HepG2 (cell line): ENCODE measurements around the gene MUL1. TPM values are rescaled to one million over a fixed set of nuclear protein-coding genes. Genes with fewer than 3 reads are reported as not detected.

Source experiments
- HDAC2 ChIP-seq: sonication (generic); formaldehyde crosslinking; IDR thresholded peaks from 2 replicates; pipeline ENCODE4 v1.4.0; 2020; ENCODE audit warnings: missing genetic modification reagents
- HES4 ChIP-seq: sonication (generic); formaldehyde crosslinking; IDR thresholded peaks from 2 replicates; pipeline ENCODE4 v1.9.0; 2021; ENCODE audit warnings: mild to moderate bottlenecking, missing genetic modification reagents, borderline replicate concordance
- HNRNPK ChIP-seq: fragments of 200-400 bp; formaldehyde crosslinking; IDR thresholded peaks from 2 replicates; pipeline ENCODE4 v1.6.1; 2018; ENCODE audit warnings: low read length, low read depth, moderate library complexity, mild to moderate bottlenecking; ENCODE audit not compliant: poor library complexity, severe bottlenecking
- ISX ChIP-seq: sonication (generic); formaldehyde crosslinking; conservative IDR thresholded peaks from 2 replicates; pipeline ENCODE4 v1.5.0; 2020; ENCODE audit warnings: missing genetic modification reagents
- RARA ChIP-seq: IDR thresholded peaks from 2 replicates; pipeline ENCODE4 v1.6.1; 2016; ENCODE audit warnings: missing genetic modification reagents, missing compliant biosample characterization
- RCOR2 ChIP-seq: IDR thresholded peaks from 2 replicates; pipeline ENCODE4 v1.6.1; 2016; ENCODE audit warnings: missing biosample characterization, missing genetic modification reagents
- SP1 ChIP-seq, 2 experiments: fragments of 450-650 bp in 1 of 2; sonication (generic) in 1 of 2; formaldehyde crosslinking in 1 of 2; IDR thresholded peaks; 2 replicates each; pipeline versions ENCODE4 v1.4.0 to v1.6.1; 2016 to 2020; ENCODE audit warnings: missing genetic modification reagents in 1 of 2
- TMF1 ChIP-seq: sonication (generic); formaldehyde crosslinking; IDR thresholded peaks from 2 replicates; pipeline ENCODE4 v1.8.1; 2022; ENCODE audit warnings: low read depth, missing genetic modification reagents
- WIZ ChIP-seq: sonication (generic); formaldehyde crosslinking; IDR thresholded peaks from 2 replicates; pipeline ENCODE4 v1.5.1; 2020; ENCODE audit warnings: mild to moderate bottlenecking, missing genetic modification reagents
- ZMYM3 ChIP-seq: sonication (generic); formaldehyde crosslinking; IDR thresholded peaks from 2 replicates; pipeline ENCODE4 v1.5.1; 2020; ENCODE audit warnings: mild to moderate bottlenecking, missing genetic modification reagents
- ZNF274 ChIP-seq: sonication (generic); formaldehyde crosslinking; IDR thresholded peaks from 2 replicates; pipeline ENCODE4 v1.5.1; 2020; ENCODE audit warnings: mild to moderate bottlenecking, missing genetic modification reagents
- ZNF713 ChIP-seq: sonication (generic); formaldehyde crosslinking; IDR thresholded peaks from 2 replicates; pipeline ENCODE4 v1.4.0; 2020; ENCODE audit warnings: mild to moderate bottlenecking, missing genetic modification reagents
- polyA plus RNA-seq, 8 experiments: library from polyadenylated mRNA; depleted of rRNA in 3 of 8; stranded (reverse) in 7 of 8; unstranded in 1 of 8; fragments of >200 nt; fragmentation: Illumina TruSeq in 4 of 8; extraction: Trizol in 4 of 8; gene quantifications; 2 replicates each; pipeline versions ENCODE4 v1.2.1 to v1.2.3, GENCODE V29; 2011 to 2016; ENCODE audit warnings: low read depth in 4 of 8, missing spikeins in 1 of 8, mixed read lengths in 1 of 8; ENCODE audit not compliant: insufficient read depth in 1 of 8
- total RNA-seq, 5 experiments: library from RNA; depleted of rRNA; stranded (reverse); fragments of >200 nt; fragmentation: Illumina TruSeq; extraction: Trizol; gene quantifications; 2 replicates each; pipeline ENCODE4 v1.2.3, GENCODE V29; 2016; ENCODE audit warnings: low read depth in 1 of 5
- TF ChIP-seq, protein P1 (sequence below): sonication (generic); formaldehyde crosslinking; IDR thresholded peaks from 2 replicates; pipeline ENCODE4 v1.5.1; 2020; ENCODE audit warnings: mild to moderate bottlenecking, missing genetic modification reagents
- TF ChIP-seq, protein P2 (sequence below): sonication (generic); formaldehyde crosslinking; IDR thresholded peaks from 2 replicates; pipeline ENCODE4 v1.5.1; 2020; ENCODE audit warnings: missing genetic modification reagents, mild to moderate bottlenecking, borderline replicate concordance
- TF ChIP-seq, protein P3 (sequence below): sonication (generic); formaldehyde crosslinking; IDR thresholded peaks from 2 replicates; pipeline ENCODE4 v1.4.0; 2020; ENCODE audit warnings: mild to moderate bottlenecking, missing genetic modification reagents
- TF ChIP-seq, protein P4 (sequence below): sonication (generic); formaldehyde crosslinking; IDR thresholded peaks from 2 replicates; pipeline ENCODE4 v1.8.0; 2022; ENCODE audit warnings: missing genetic modification reagents, mild to moderate bottlenecking, borderline replicate concordance
- TF ChIP-seq, protein P5 (sequence below): sonication (generic); IDR thresholded peaks from 2 replicates; pipeline ENCODE4 v1.6.1; 2016; ENCODE audit warnings: low read depth, borderline replicate concordance
- TF ChIP-seq, protein P6 (sequence below): sonication (generic); formaldehyde crosslinking; IDR thresholded peaks from 2 replicates; pipeline ENCODE4 v1.4.0; 2020; ENCODE audit warnings: missing genetic modification reagents, borderline replicate concordance

Gene MUL1
- total and polyA plus RNA-seq, 2 of the 13 experiments (the other 11 are each of a cell fraction or from before 2014, with no cell fraction given), result 21.5 to 26.5 TPM

DNA sequence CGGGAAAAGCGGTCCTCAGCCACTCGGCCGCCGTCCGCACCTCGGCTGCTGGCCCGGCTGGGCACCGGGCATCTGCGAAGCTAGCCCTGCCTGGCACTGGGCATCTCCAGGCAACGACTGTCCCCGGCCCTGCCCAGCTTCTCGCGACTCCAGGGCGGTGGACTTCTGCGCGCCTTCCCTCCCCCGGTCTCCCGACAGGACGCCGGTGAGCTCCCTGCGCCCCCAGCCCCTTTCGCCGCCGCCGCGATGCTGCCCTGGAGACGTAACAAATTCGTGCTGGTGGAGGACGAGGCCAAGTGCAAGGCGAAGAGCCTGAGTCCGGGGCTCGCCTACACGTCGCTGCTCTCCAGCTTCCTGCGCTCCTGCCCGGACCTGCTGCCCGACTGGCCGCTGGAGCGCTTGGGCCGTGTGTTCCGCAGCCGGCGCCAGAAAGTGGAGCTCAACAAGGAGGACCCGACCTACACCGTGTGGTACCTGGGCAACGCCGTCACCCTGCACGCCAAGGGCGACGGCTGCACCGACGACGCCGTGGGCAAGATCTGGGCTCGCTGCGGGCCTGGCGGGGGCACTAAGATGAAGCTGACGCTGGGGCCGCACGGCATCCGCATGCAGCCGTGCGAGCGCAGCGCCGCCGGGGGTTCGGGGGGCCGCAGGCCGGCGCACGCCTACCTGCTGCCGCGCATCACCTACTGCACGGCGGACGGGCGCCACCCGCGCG lies 44.9 kb upstream of the MUL1 start (continued):
- TF ChIP-seq, protein P1, sequence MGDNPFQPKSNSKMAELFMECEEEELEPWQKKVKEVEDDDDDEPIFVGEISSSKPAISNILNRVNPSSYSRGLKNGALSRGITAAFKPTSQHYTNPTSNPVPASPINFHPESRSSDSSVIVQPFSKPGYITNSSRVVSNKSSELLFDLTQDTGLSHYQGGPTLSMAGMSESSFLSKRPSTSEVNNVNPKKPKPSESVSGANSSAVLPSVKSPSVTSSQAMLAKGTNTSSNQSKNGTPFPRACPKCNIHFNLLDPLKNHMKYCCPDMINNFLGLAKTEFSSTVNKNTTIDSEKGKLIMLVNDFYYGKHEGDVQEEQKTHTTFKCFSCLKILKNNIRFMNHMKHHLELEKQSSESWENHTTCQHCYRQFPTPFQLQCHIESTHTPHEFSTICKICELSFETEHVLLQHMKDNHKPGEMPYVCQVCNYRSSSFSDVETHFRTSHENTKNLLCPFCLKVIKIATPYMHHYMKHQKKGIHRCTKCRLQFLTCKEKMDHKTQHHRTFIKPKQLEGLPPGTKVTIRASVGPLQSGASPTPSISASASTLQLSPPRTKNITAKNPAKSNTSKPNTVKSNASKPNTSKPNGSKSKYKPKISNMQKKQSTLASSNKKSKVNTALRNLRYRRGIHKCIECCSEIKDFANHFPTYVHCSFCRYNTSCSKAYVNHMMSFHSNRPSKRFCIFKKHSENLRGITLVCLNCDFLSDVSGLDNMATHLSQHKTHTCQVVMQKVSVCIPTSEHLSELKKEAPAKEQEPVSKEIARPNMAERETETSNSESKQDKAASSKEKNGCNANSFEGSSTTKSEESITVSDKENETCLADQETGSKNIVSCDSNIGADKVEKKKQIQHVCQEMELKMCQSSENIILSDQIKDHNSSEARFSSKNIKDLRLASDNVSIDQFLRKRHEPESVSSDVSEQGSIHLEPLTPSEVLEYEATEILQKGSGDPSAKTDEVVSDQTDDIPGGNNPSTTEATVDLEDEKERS (CRISPR knock-in tag), result no peak
- TF ChIP-seq ZNF274 (CRISPR knock-in tag) (0 out of 2 replicates have a peak, but pooled peaks have one; percentile 27), HES4 (CRISPR knock-in tag) (peak; percentile 58; the same call in 1 of the 2 replicates), HDAC2 (CRISPR knock-in tag) (no peak), TMF1 (CRISPR knock-in tag) (0 out of 2 replicates have a peak, but pooled peaks have one; percentile 14), ZMYM3 (CRISPR knock-in tag) (no peak), RCOR2 (CRISPR knock-in tag) (no peak), RARA (CRISPR knock-in tag) (no peak), SP1 (IDR thresholded peaks at IDR 0.05) (no peak), SP1 (CRISPR knock-in tag; IDR thresholded peaks at IDR 0.05) (no peak), ZNF713 (CRISPR knock-in tag) (no peak), WIZ (peak; percentile 64; the same call in 1 of the 2 replicates), ISX (no peak), HNRNPK (no peak)
- TF ChIP-seq, protein P2, sequence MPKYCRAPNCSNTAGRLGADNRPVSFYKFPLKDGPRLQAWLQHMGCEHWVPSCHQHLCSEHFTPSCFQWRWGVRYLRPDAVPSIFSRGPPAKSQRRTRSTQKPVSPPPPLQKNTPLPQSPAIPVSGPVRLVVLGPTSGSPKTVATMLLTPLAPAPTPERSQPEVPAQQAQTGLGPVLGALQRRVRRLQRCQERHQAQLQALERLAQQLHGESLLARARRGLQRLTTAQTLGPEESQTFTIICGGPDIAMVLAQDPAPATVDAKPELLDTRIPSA, result 0 out of 2 replicates have a peak, but pooled peaks have one; percentile 12
- TF ChIP-seq, protein P3, sequence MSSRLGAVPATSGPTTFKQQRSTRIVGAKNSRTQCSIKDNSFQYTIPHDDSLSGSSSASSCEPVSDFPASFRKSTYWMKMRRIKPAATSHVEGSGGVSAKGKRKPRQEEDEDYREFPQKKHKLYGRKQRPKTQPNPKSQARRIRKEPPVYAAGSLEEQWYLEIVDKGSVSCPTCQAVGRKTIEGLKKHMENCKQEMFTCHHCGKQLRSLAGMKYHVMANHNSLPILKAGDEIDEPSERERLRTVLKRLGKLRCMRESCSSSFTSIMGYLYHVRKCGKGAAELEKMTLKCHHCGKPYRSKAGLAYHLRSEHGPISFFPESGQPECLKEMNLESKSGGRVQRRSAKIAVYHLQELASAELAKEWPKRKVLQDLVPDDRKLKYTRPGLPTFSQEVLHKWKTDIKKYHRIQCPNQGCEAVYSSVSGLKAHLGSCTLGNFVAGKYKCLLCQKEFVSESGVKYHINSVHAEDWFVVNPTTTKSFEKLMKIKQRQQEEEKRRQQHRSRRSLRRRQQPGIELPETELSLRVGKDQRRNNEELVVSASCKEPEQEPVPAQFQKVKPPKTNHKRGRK, result no peak
- TF ChIP-seq, protein P4, sequence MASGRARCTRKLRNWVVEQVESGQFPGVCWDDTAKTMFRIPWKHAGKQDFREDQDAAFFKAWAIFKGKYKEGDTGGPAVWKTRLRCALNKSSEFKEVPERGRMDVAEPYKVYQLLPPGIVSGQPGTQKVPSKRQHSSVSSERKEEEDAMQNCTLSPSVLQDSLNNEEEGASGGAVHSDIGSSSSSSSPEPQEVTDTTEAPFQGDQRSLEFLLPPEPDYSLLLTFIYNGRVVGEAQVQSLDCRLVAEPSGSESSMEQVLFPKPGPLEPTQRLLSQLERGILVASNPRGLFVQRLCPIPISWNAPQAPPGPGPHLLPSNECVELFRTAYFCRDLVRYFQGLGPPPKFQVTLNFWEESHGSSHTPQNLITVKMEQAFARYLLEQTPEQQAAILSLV (CRISPR knock-in tag), result 0 out of 2 replicates have a peak, but pooled peaks have one; percentile 53
- TF ChIP-seq, protein P5, sequence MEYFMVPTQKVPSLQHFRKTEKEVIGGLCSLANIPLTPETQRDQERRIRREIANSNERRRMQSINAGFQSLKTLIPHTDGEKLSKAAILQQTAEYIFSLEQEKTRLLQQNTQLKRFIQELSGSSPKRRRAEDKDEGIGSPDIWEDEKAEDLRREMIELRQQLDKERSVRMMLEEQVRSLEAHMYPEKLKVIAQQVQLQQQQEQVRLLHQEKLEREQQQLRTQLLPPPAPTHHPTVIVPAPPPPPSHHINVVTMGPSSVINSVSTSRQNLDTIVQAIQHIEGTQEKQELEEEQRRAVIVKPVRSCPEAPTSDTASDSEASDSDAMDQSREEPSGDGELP, result no peak
- TF ChIP-seq, protein P6, sequence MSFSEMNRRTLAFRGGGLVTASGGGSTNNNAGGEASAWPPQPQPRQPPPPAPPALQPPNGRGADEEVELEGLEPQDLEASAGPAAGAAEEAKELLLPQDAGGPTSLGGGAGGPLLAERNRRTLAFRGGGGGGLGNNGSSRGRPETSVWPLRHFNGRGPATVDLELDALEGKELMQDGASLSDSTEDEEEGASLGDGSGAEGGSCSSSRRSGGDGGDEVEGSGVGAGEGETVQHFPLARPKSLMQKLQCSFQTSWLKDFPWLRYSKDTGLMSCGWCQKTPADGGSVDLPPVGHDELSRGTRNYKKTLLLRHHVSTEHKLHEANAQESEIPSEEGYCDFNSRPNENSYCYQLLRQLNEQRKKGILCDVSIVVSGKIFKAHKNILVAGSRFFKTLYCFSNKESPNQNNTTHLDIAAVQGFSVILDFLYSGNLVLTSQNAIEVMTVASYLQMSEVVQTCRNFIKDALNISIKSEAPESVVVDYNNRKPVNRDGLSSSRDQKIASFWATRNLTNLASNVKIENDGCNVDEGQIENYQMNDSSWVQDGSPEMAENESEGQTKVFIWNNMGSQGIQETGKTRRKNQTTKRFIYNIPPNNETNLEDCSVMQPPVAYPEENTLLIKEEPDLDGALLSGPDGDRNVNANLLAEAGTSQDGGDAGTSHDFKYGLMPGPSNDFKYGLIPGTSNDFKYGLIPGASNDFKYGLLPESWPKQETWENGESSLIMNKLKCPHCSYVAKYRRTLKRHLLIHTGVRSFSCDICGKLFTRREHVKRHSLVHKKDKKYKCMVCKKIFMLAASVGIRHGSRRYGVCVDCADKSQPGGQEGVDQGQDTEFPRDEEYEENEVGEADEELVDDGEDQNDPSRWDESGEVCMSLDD (CRISPR knock-in tag), result no peak
